GM19035 (cell line): ENCODE measurements around the gene TMEM128.
A peak's percentile ranks its signal among the peaks of the same experiment; 100 is the strongest.
"Not testable (repeated sequence)": the region's sequence is repeated elsewhere in the genome, so short reads cannot be mapped to it uniquely, and the experiment has no call there.

Experiments
- ATAC-seq: cut with Tn5 transposase; IDR thresholded peaks from one replicate; pipeline ENCODE4 v1.9.1; 2021; ENCODE audit not compliant: unreplicated experiment

TMEM128 gene, protein sequence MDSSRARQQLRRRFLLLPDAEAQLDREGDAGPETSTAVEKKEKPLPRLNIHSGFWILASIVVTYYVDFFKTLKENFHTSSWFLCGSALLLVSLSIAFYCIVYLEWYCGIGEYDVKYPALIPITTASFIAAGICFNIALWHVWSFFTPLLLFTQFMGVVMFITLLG

DNA sequence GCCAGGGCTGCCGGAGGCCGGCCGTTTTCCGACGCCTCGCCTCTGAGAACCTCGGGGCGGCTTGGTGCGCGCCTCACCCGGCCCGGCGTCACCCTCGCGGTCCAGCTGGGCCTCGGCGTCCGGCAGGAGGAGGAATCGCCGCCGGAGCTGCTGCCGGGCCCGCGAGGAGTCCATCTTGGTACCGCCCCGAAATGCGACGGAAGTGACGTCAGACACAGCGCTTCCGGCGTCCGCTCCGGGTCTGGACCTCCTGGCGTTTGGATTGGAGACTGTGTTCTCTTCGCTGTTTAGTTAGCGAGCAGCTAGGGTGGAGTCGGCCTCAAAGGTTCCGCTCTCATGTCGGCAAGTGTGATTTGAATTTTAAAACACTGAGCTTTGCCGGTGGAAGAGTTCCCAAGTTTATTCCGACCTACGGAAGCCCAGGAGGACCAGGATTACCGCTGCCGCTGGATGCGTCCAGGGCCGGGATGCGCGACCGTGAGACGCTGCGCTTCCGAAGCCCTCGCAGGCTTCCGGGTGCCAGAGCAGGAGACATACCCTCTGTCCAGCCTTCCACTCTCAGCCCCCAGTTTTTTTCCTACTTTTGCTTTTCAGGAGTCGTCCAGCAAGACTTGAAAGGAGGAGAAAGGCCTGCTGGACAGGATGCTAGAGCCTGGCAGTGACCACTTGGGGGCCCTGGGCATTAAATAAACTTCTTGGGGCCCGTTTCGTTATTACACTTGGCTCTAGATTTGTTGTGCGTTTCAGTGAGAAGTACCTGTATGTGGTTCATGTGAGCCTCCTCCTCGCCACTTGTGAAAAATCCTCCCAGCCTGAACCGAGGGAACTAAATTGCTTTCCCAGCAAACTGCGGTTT, at the start of gene TMEM128:
Gene TMEM128 (minus strand): TSS at position 195 of the 856 bp plus-strand sequence. CDS start 21 bp downstream, at position 174.
- peak; percentile 96 for ATAC-seq

DNA sequence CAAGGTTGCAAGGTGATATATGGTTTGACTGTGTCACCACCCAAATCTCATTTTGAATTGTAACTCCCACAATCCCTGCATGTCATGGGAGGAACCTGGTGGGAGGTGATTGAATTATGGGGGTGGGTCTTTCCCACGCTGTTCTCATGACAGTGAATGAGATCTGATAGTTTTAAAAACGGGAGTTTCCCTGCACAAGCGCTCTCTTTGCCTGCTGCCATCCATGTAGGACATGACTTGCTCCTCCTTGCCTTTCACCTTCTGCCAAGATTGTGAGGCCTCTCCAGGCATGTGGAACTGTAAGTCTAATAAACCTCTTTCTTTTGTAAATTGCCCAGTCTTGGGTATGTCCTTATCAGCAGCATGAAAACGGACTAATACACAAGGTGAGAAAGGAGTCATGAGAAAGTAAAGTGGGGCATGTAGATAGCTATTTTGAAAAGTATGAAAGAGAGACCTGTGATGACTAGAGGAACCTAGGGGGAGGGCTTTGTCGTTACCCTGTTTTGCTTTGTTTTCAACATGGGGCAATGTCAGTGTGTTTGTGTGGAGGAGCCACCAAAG, 48.3 kb upstream of the TMEM128 start:
- ATAC-seq, result no peak

DNA sequence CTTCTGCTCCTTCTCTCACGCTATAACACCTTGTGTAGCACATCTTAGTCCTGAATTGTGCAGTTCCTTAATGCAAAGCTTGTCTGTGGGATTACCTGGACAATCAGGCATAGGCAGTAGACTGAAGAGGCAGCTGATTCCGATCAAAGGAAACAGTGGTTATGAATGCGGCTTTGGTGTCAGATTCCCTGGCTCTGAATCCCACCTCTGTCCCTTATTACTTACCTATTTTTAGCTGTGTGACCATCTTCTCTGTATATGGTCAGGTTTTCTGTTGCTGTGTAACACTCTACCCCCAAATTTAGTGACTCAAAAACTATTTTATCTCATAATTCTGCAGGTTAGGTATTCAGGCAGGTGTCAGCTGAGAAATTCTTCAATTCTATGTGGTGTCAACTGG, 45.3 kb upstream of the TMEM128 start:
- no peak for ATAC-seq

DNA sequence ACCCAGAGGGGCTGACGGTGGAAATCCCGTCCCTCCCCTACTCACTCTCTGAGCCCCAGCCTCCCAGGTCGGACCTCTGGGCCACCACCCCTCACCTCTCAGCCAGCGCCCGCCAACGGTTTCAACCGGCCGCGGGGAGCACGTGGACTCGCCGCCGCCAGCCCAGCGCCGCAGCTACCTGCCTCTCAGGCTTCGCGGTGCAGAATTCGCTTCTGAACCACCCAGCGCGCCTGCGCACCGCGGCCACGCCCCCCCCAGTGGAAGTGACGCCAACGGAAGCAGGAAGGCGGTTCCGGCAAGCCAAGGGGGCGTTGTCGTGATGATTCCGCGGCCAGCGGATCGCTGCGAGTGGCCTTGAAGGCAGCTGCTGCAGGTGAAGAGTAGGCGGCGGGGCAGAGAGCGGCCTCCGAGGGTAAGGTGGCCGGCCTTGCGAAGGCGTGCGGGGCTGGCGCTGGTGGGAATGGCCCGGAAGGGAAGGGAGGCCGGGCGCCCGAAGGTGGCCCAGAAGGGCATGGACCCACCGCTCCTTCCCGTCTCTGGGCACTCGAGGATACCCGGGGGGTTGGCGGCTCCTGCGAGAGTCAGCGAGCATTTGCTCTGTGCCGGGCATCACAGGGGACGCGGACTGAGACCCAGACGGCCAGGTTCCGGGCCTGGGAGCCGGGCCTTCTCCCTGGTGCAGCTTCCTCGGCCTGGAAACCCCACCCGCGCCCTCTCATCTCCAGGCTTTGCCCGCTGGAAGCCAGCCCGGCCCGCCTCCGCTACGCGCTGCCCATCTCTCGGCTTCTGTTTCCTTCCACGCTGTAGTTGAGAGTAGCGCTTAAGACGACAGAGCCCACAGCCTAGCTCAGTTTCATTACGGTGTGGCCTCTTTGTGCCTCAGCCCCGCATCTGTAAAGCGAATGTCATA, 42.2 kb upstream of the TMEM128 start, which contains the start of the genes LYAR and ZBTB49:
Gene LYAR (minus strand): TSS at position 214 of the 910 bp plus-strand sequence. CDS start 6,412 bp downstream, outside the sequence.
Gene ZBTB49 (plus strand): TSS at position 311 of the 910 bp plus-strand sequence. CDS start 9,695 bp downstream, outside the sequence.
- peak; percentile 83 for ATAC-seq

DNA sequence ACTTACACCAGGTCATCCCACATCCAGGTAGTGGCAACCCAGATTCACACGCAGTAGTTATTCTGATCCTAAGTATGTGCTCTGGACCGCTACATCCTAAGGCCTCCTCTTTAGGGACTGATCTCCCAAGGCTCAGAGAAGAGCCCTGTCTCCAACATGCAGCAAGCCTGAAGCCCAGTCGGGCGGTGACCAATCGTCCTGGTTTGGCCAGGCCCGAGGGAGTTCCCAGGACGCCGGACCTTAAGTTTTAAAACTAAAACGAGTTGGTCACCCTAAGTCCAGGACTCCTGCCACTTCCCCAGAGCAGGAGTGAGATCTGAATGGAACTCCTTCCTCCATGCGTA, 41.5 kb upstream of the TMEM128 start:
- ATAC-seq, result peak; percentile 17

DNA sequence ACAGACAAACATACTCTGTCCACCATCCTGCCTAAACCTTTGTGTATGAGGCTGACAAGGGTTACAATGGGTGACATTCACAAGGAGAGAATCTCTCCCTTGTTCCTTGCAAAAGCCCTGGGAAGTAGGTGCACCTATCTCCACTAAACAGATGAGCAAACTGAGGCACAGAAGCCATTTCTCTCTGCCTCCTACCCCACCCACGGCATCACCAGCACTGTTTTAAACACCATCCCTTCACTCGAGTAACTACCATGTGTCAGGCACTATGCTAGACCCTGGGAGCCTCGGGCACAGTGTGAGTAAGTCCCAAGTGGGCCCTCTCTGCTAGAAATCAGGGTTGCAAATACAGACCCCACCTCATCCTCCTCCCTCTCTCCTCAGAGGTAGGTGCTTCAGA, 41.0 kb upstream of the TMEM128 start:
- ATAC-seq, result no peak

DNA sequence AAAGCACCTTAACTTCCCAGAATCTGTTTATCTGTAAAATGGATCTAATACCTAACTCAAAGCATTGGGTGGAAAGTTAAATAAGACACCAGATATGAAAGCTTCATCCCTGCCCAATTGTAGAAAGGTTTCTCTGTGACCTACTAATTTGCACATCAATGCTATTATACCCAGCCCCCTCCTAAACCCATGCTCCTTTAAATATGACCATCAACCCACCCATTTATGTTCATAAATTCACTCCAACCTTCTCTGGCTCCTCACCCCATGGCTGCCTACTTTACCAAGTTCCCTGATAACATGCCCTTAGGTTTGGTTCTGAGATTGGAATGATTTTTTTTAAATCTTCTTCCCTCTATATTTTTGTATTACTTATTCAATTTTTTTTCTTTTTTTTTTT, 40.1 kb upstream of the TMEM128 start:
- no peak for ATAC-seq

DNA sequence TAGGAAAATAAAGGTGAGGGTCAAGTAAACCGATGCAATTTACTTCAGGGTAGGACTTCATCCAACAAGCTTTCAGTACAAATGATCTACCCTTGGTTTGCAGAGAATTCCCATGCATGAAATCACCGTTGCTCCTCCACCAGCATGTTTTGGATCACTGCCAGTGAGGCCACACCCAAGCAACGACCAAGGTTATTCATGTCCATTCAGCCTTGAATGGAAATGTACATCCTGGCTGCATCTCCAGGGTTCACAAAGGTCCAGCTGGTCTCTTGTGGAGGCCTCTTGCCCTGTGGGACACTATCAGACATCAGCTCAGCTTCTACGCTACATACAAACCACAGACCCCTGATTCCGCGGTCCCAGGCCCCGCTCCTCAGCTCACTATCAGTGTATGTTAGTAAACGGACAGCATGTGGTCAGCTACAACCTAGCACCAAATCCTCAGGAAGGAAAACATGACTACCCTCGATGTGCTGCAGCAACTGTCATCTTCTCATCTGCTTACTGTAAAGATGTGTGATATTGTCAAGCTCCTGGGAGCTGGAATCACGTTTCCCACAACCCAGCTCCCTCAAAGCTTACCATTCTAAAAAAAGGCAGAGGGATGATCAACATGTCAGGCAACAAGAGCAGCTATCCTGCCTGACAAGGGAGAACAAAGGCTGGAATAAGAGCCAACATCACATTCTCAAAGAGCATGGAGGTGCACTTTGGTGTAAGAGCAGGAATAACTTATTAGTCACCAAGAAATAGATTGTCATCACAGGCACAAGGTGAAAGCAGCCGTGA, 37.0 kb upstream of the TMEM128 start:
- no peak for ATAC-seq

DNA sequence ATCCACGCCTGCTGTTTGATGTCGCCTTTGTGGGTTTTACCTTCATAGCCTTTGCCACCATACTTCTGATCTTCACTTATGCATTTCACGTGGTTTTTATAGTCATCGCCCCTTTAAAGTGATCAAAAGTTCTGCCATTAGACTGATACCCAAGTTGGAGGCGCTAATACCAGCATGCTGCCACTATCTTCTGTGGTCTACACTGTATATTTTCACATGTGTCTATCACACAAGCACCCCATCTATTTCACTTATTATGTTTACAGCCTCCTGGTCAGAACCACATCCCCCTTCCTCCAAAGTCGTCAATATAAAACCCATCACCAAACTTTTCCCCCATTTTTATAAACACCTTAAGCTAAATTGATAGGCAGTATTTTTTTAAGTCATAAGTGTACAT, 33.8 kb upstream of the TMEM128 start:
- no peak for ATAC-seq

DNA sequence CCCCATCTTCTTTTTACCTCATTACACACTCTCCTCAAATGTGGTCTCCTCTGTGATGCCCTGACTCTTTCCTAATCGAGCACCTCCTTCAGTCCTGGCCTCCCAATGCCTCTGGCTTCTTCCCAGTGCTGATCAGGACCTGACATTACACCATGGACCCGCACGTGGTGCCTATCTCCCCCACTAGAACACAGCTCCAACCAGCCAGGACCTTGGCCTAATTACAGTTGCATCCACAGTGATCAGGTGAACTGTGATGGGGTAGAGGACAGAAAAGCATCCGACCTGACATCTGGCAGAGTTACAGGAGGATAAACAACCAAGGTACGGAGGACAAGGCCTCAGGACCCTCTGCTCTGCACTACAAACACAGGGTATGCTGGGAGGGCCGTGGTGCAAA, 29.5 kb upstream of the TMEM128 start:
- no peak for ATAC-seq

DNA sequence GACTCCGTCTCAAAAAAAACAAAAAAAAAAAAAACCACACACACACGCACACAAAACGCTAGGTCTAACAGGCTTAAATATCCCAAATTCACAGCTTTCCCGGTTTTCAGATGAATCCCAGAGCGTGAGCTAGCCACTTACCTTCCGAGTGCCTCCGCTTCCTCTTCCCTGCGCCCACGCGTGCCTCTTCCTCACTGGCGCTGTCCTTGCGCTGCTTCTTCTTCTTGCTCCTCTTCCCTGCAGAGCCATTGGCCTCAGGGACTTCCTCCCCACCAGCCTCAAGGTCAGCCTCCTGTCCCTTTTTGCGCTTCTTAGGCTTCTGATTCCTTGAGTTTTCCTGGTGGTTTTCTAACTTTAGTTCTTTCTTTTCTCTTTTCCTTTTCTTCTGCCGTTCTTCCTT, 26.2 kb upstream of the TMEM128 start:
- ATAC-seq, result no peak

DNA sequence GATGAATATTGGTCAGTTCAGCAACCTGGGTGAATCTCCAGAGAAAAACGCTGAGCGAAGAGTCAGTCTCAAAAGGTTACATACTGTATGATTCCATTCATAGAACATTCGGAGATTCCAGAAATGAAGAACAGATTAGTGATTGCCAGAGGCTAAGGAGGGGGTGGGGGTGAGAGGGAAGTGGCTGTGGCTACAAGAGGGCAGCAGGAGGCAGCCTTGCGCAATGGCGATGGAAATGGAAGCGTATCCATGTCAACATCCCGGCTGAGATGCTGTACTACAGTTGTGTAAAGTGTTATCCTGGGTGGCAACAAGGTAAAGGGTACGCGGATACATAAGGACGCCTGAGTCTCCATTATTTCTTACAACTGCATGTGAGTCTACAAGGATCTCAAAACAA, 23.9 kb upstream of the TMEM128 start:
- ATAC-seq, result no peak

DNA sequence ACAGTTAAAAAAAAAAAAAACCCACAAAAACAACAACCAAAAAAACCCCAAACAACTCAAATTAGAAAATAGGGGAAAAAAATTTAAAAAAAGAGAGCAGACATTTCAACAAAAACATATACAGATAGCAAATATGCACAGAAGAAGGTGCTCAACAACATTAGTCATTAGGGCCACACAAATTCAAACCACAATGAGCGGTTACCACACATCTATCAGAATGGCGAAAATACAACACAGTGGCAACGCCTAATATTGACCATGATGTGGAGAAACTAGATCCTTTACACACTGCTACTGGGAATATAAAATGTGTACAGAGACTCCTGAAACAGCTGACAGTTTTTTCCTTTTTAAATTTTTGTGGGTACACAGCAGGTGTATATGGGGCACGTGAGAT, 22.5 kb upstream of the TMEM128 start:
- no peak for ATAC-seq

DNA sequence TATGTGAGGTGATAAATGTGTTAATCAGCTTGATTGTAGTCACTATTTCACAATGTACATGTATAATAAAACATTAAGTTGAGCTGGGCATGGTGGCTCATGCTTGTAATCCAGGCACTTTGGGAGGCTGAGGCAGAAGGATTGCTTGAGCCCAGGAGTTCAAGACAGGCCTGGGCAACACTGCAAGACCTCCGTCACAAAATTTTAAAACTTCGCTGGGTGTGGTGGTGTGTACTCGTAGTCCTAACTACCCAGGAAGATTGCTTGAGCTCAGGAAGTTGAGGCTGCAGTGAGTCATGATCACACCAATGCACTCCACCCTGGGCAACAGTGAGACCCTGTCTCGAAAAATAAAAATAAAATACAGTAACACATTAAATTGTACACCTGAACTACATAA, 21.8 kb upstream of the TMEM128 start:
- ATAC-seq, result no peak

DNA sequence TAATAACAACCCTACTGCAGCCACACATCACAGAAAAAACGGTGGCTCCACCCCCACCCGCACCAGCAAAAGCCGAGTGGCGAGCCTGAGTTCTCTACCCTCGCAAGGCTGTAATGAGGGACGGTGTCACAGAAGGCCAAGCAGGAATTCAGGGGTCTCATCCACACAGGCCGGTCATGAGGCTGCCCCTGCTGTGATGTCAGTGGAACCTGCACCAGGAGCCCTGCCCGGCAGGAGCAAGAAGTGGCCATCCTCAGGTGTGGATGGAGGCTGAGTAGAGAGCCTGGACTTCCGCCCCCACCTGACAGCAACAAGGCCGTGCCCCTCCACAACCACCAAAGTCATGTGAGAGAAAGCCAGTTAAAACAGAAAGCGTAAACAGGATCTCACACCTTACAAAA, 21.3 kb upstream of the TMEM128 start:
- no peak for ATAC-seq

DNA sequence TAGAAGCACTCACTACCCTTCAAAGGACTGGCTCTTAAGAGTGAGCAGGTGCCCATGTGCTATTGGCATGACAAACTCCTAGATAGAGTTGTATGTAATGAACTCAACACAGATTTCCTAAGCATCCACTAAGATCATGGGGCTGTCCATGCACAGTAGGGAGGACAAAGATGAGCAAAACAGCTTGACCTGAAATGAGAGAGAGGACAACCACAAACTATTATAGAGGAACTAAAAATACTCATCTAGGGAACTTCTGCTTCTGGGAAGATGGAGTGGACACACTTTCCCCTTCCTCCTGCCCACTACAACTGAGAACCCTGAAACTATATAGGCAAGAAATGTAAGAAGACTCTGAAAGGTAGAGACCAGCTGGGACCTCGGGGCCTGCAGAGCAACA, 20.8 kb upstream of the TMEM128 start:
- no peak for ATAC-seq

DNA sequence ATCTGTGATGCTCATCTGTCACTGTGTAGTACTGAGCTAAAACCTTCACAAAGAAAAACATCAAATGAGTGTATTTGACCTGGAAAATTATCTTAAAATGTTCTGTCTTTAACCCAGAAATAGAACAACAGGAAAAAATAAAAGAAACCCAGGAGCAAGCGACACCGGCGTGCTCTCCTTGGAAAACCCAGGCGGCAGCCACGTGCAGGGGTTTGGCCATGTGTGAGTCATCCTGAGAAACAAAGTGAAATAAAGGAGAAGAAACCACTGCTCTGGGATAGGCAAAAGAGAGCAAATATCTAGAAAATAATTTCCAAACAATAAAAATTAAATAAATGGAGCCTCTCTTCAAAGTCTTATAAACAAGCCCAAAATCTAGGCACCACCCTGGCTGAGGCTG, 20.0 kb upstream of the TMEM128 start:
- ATAC-seq, result no peak

DNA sequence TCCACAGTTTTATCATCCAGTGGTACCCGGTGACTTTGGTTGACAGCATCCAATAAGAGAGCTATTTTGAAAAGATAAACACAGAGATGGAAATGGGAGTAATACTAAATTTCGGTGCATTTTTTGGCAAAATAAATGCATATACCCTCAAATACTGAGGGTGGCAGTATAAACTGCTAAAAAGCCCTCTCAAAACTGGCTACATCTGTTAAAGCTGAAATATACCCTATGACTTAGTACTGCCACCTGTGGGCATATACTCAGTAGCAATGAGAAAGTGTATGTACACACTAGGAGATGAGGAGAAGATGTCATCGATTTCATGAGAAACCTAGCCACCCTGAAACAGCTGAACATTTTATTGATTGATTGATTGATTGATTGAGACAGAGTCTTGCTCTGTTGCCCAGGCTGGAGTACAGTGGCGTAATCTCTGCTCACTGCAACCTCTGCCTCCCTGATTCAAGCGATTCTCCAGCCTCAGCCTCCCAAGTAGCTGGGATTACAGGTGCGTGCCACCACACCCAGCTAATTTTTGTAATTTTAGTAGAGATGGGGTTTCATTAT, 12.2 kb upstream of the TMEM128 start:
- ATAC-seq, result no peak

DNA sequence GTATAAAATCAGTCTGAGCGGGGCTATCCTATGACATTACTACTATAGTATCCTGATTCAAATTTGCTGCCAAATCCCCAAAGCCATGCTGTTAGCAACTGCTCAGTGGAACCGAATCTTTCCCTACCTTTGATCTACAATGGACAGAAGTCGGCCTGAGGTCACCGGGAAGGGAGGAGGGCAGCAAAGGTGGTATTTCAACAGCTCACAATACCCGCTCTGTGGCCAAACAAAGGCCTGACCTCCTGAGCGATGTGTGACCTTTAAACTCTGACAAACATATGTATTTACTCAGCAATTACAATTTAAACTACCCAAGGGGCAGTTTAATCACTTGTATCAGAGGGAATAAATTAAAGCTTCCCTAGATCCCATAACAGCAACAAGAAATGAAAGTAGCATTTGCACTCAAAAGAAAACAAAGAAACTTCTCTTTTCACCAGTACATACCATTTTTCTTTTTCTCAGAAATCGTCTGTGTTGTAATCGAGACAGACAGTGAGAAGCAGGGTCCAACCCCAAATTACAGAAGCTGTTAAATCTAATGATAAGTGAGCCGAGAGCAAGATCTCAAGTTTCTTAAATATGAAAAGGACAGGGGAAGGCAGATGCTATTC, 11.6 kb upstream of the TMEM128 start:
- no peak for ATAC-seq

DNA sequence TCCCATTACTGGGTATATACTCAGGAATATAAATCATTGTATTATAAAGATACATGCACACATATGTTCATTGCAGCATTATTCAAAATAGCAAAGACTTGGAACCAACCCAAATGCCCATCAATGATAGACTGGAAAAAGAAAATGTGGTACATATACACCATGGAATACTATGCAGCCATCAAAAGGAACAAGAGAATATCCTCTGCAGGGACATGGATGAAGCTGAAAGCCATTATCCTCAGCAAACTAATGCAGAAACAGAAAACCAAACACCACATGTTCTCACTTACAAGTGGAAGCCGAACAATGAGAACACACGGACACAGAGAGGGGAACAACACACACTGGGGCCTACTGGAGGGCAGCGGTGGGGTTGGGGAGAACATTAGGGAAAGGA, 9.7 kb upstream of the TMEM128 start:
- not testable (repeated sequence) for ATAC-seq
